Endothelial cell of umbilical vein (primary cell): ENCODE data around the gene EFR3B. TPM values are rescaled to one million over a fixed set of nuclear protein-coding genes. Genes with fewer than 3 reads are reported as not detected.

ENCODE experiments used
- BruUV-seq: library from RNA; stranded (reverse); fragments of 400-500 nt; replicated peaks from 2 replicates; lab custom pipeline; 2021; lab: Mats Ljungman, UMichigan
- CTCF ChIA-PET: fragments of 300-600, 350-600 bp; sonication (Branson Sonifier 250); formaldehyde crosslinking; loops from one replicate; lab custom pipeline; 2021; ENCODE audit warnings: antibody characterized with exemption, inconsistent platforms; lab: Charles Lee
- POLR2A ChIA-PET: fragments of 300-600, 350-600 bp; sonication (Branson Sonifier 250); formaldehyde crosslinking; loops from one replicate; lab custom pipeline; 2021; ENCODE audit warnings: antibody characterized with exemption, inconsistent platforms; lab: Charles Lee
- DNase-seq: peaks from one replicate; pipeline ENCODE4 v3.0.0-alpha.2; 2011; ENCODE audit warnings: low read depth, low spot score
- FAIRE-seq: peaks from 2 replicates; lab custom pipeline; 2011; peaks lifted over from hg19 to GRCh38; lab: Jason Lieb, UNC
- H2AFZ ChIP-seq: 2 replicates; pipeline ENCODE4 v1.6.0; 2012; ENCODE audit warnings: low read depth, low read length, control low read depth, inconsistent platforms
- H3K27ac ChIP-seq: 2 replicates; pipeline ENCODE4 v1.5.1; 2011; ENCODE audit warnings: low read depth, mild to moderate bottlenecking, control low read depth, low read length, moderate library complexity; ENCODE audit not compliant: insufficient read depth
- H3K27me3 ChIP-seq, 2 experiments: 2 replicates each; pipeline versions ENCODE4 v1.6.0 to v1.6.1; 2011; ENCODE audit warnings: low read length in 2 of 2, mixed read lengths in 1 of 2; ENCODE audit not compliant: control insufficient read depth in 2 of 2, insufficient read depth in 2 of 2
- H3K36me3 ChIP-seq, 2 experiments: 2 replicates in 1 of 2; 3 replicates in 1 of 2; pipeline ENCODE4 v1.5.1; 2011; ENCODE audit warnings: low read length in 2 of 2, mild to moderate bottlenecking in 1 of 2, moderate library complexity in 1 of 2; ENCODE audit not compliant: control insufficient read depth in 2 of 2, insufficient read depth in 2 of 2; ENCODE audit errors: extremely low read depth in 1 of 2
- H3K4me1 ChIP-seq: 3 replicates; pipeline ENCODE4 v1.5.1; 2011; ENCODE audit warnings: mild to moderate bottlenecking, low read length; ENCODE audit not compliant: control insufficient read depth, insufficient read depth; ENCODE audit errors: extremely low read depth
- H3K4me2 ChIP-seq: 2 replicates; pipeline ENCODE4 v1.6.1; 2011; ENCODE audit warnings: low read length, control low read depth, mixed read lengths; ENCODE audit not compliant: insufficient read depth
- H3K4me3 ChIP-seq, 3 experiments: fragments of 200-600 bp in 1 of 3; sonication (generic), shearing (Covaris generic) in 1 of 3; replicated peaks in 1 of 3; 2 replicates each; pipeline ENCODE4 v1.5.1; 2011 to 2016; ENCODE audit warnings: control low read depth in 3 of 3, low read length in 3 of 3, mild to moderate bottlenecking in 2 of 3, inconsistent platforms in 1 of 3, low read depth in 1 of 3, moderate library complexity in 1 of 3; ENCODE audit not compliant: insufficient read depth in 1 of 3
- H3K79me2 ChIP-seq: 2 replicates; pipeline ENCODE4 v1.6.0; 2012; ENCODE audit warnings: low read length, inconsistent platforms; ENCODE audit not compliant: control insufficient read depth, insufficient read depth
- H3K9ac ChIP-seq: replicated peaks from 2 replicates; pipeline ENCODE3; 2011; ENCODE audit warnings: low read length, control low read depth; ENCODE audit not compliant: insufficient read depth; ENCODE audit errors: extremely low read depth
- H3K9me1 ChIP-seq: replicated peaks from 3 replicates; pipeline ENCODE4 v1.6.0; 2011; ENCODE audit warnings: mild to moderate bottlenecking, low read length; ENCODE audit not compliant: control insufficient read depth, insufficient read depth; ENCODE audit errors: extremely low read depth
- H3K9me3 ChIP-seq: replicated peaks from 2 replicates; pipeline ENCODE4 v1.5.1; 2012; ENCODE audit warnings: low read length, inconsistent platforms; ENCODE audit not compliant: control insufficient read depth, insufficient read depth
- H4K20me1 ChIP-seq: replicated peaks from 2 replicates; pipeline ENCODE3; 2011; ENCODE audit warnings: mild to moderate bottlenecking, low read length; ENCODE audit not compliant: control insufficient read depth, insufficient read depth; ENCODE audit errors: extremely low read depth
- CTCF ChIP-seq, 2 donors: IDR thresholded peaks; 1 replicate in 1 of 2; 2 replicates in 1 of 2; pipeline ENCODE4 v1.5.1; 2011; ENCODE audit warnings: low read length in 2 of 2, mild to moderate bottlenecking in 2 of 2, moderate library complexity in 2 of 2, control low read depth in 1 of 2, inconsistent platforms in 1 of 2, low read depth in 1 of 2; ENCODE audit not compliant: insufficient read depth in 1 of 2; ENCODE audit errors: extremely low read depth in 1 of 2
- EZH2 ChIP-seq: IDR thresholded peaks from 2 replicates; pipeline ENCODE4 v1.6.1; 2012; ENCODE audit warnings: borderline replicate concordance, low read depth, mild to moderate bottlenecking, moderate library complexity, low read length, inconsistent platforms; ENCODE audit not compliant: severe bottlenecking
- FOS ChIP-seq: IDR thresholded peaks from 2 replicates; pipeline ENCODE4 v1.6.1; 2011; ENCODE audit warnings: mild to moderate bottlenecking, low read length, moderate library complexity, borderline replicate concordance; ENCODE audit not compliant: insufficient read depth
- GATA2 ChIP-seq: IDR thresholded peaks from 2 replicates; pipeline ENCODE4 v1.7.0; 2011; ENCODE audit warnings: low read depth, mild to moderate bottlenecking, moderate library complexity, mixed read lengths, low read length; ENCODE audit not compliant: insufficient read length, insufficient read depth
- JUN ChIP-seq: IDR thresholded peaks from 2 replicates; pipeline ENCODE4 v1.6.1; 2011; ENCODE audit warnings: borderline replicate concordance, low read depth; ENCODE audit not compliant: insufficient read length, insufficient read depth
- MAX ChIP-seq: IDR thresholded peaks from 2 replicates; pipeline ENCODE4 v1.6.1; 2011; ENCODE audit not compliant: insufficient read depth, insufficient read length
- MYC ChIP-seq: IDR thresholded peaks from one replicate; pipeline ENCODE4 v1.6.1; 2011; ENCODE audit warnings: mild to moderate bottlenecking, low read depth, low read length
- POLR2A ChIP-seq: IDR thresholded peaks from 2 replicates; pipeline ENCODE4 v1.6.1; 2012; ENCODE audit warnings: low read depth, mild to moderate bottlenecking, control low read depth, low read length
- POLR2AphosphoS5 ChIP-seq: IDR thresholded peaks from 2 replicates; pipeline ENCODE4 v1.6.1; 2012; ENCODE audit warnings: low read depth, mild to moderate bottlenecking, control low read depth, low read length, moderate library complexity; ENCODE audit not compliant: insufficient read depth
- dilution Hi-C: fragments of 300-500 bp; cut with MboI; formaldehyde crosslinking; loops from one replicate; pipeline ENCODE4 v1.15.0; 2019; ENCODE audit warnings: low sequenced_read_pairs; ENCODE audit not compliant: extremely low pct_ligation_motif_present
- intact Hi-C: fragments of 100-400 bp; cut with micrococcal nuclease; formaldehyde crosslinking; loops from one replicate; pipeline ENCODE4 v1.10.0; 2022
- polyA plus RNA-seq, 4 experiments: library from polyadenylated mRNA; depleted of rRNA in 3 of 4; stranded (reverse) in 3 of 4; unstranded in 1 of 4; fragments of >200 nt; gene quantifications; 2 replicates each; pipeline versions ENCODE4 v1.2.1 to v1.2.3, GENCODE V29; 2011 to 2012; ENCODE audit warnings: missing spikeins in 1 of 4
- total RNA-seq: library from RNA; stranded (reverse); gene quantifications from 2 replicates; pipeline ENCODE4 v1.2.3, GENCODE V29; 2021

The EFR3B gene
- total and polyA plus RNA-seq, 2 donors (not counting 3 experiments of a cell fraction or from before 2014, with no cell fraction given): 0.15 to 0.77 TPM

GRCh38 chr2:25202275-25202674 lies 160.4 kb downstream of the EFR3B start:
- no peaks in the 10 kb centered on the region for H3K9me1 ChIP-seq
- no peaks in the 10 kb centered on the region for H3K27me3 ChIP-seq
- H2AFZ ChIP-seq: no peak overlapping the region
- H4K20me1 ChIP-seq: no peaks in the 10 kb centered on the region
- H3K27ac ChIP-seq: no peak overlapping the region
- H3K9ac ChIP-seq: no peak overlapping the region
- DNase-seq (no peak), FAIRE-seq (no peak)
- H3K4me1 ChIP-seq: no peaks in the 10 kb centered on the region
- no peak overlapping the region for H3K4me3 ChIP-seq
- ChIA-PET POLR2A (no interaction called here), CTCF (interaction anchor here (0.7 kb wide), 1 partner anchor 18 kb away, joined by 3 read pairs; no protein-coding TSS in a partner anchor)
- intact Hi-C loops (no loop called here), dilution Hi-C loops (no loop called here)
- no TSS peak for BruUV-seq
- no peaks in the 10 kb centered on the region for H3K79me2 ChIP-seq
- no peaks in the 10 kb centered on the region for H3K9me3 ChIP-seq
- TF ChIP-seq EZH2 (no peak), MAX (no peak), POLR2A (no peak), JUN (no peak), POLR2AphosphoS5 (no peak), MYC (no peak), FOS (no peak), CTCF (IDR thresholded peaks at IDR 0.05; ENCODE audit: extremely low read depth in 1 of 2, insufficient read depth in 1 of 2, low read depth in 1 of 2, low read length in 2 of 2) (no peak), GATA2 (no peak)
- H3K4me2 ChIP-seq: no peak overlapping the region
- H3K36me3 ChIP-seq: no peaks in the 10 kb centered on the region
